Measurements from ENCODE around the gene HSFX1.
"Not testable (repeated sequence)": the region's sequence is repeated elsewhere in the genome, so short reads cannot be mapped to it uniquely, and the experiment has no call there.

HSFX1 gene, protein sequence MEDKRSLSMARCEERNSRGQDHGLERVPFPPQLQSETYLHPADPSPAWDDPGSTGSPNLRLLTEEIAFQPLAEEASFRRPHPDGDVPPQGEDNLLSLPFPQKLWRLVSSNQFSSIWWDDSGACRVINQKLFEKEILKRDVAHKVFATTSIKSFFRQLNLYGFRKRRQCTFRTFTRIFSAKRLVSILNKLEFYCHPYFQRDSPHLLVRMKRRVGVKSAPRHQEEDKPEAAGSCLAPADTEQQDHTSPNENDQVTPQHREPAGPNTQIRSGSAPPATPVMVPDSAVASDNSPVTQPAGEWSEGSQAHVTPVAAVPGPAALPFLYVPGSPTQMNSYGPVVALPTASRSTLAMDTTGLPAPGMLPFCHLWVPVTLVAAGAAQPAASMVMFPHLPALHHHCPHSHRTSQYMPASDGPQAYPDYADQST

DNA sequence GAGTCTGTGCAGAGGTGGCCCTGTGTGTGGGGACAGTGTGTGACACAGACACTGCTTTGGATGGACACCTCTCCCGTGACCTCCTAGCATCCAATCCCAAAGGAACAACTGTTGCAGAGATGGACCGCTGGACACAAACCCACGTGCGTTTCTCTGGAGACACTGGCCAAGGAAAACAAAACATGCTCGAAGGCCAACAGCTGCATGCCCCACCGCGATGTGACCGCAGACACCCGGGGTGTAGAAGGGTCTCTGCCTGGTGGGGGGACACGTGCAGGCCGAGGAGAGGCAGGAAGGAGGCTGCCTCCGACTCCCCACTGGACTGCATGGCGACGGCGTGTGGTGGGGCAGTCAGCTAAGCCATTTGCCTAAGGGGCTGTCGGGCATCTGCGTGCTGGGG lies at the start of gene HSFX1:
HSFX1 (plus strand) TSS at position 301 of the 400 bp plus-strand sequence. CDS start 614 bp downstream, outside the sequence.
- not testable (repeated sequence) for DNase-seq

DNA sequence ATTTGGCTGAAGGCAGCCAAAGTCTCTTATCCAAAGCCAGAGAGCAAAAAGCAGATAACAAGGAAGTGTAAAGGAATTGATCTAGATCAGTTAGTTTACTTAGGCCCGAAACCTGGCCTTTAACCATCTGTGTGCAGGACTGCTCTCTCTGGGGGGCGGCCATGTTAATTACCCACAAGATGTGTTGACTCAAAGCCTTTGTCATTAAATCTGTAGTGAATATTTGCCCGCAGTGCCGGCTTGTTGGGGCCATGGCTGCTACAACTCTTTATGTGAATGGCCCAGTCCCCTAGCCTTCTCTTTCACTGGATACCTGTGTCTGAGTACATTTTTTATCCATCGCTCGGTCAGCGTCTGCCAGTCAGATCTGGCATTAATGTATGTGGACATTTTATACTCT lies 46.6 kb upstream of the HSFX1 start:
- not testable (repeated sequence) for DNase-seq

DNA sequence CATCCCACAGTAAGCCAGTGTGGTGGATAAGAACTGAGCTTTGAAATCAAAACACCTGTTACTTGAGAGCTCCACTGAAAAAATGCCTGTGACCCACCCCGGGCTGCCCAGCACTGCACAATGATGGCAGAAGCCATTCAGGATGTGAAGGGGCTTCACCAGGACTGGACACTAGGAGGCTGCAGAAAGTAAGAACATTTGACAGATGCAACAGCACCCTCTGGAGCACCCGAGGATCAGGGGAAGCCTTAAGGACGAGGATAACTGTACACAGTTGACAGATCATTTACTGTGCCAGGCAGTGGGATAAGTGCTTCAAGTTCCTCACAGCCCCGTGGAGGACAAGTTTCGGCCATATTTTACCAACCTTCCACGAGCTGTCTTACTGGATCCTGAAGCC lies 31.6 kb upstream of the HSFX1 start:
- not testable (repeated sequence) for DNase-seq

DNA sequence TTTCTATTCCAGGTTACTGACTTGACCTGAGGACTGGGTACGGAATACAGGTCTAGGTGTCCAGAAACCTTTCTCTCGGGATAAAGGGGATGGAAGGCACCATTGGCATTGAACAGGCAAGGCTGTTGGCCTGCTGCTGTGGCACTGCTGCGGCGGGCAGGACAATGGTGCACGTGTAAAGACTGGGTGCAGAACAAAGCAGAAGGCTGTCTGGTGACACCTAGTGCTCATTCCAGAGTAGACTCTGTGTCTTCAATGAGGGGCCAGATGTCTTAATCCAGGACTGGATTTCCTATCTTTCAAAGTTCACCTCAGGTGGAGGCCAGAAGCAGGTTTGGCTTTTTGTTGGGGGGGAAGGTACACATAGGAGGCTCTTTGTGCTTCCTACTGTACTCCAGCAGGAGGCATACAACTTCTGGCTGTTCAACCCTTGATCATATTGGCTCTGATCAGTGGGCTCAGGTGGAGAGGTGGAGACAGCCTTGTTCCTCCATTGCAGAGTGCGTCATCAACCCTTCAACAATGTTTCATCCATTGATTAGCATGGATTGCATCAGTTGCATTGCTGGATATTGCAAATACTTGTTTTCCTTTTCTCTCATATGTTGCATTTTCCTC lies 27.4 kb upstream of the HSFX1 start:
- DNase-seq: not testable (repeated sequence)

DNA sequence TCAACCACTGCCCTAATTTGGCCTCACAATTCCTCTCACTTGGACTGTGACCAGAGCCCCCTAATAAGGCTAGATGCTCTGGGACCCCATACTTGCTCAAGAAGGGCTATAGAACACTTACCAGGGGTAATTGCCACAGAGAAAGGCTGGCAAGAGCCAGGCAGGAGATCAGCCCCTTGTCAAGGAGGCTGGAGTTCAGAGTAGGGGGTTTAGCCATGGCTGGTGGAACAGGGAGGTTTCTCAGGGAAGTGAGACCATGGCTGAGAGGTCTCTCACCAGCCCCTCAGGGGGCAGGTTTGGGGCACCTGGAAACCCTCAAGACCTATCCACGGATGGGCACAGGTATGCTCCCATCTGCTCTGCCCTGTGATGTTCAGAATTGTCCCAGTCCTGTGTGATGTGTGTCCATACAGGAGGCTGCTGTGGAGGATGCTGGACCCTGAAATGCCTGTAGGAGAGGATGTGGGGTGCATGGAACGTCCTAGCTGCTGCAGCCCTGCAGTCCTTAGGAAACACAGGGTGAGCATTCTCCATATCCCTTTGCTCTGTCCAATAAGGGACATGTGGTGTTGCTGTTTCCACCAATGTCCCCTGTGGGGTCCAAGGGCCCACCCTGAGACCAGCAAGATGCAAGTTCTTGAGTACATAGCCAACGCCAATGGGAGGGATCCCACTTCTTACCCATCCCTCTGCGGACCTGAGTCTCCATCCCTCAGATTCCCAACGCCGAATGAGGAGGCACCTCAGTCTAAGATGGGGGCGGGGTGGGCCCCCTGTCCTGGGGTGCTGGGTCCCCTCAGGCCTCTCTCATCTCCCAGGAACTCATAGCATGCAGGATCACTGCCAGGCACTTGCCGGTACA lies 16.4 kb upstream of the HSFX1 start:
- no peak for DNase-seq

DNA sequence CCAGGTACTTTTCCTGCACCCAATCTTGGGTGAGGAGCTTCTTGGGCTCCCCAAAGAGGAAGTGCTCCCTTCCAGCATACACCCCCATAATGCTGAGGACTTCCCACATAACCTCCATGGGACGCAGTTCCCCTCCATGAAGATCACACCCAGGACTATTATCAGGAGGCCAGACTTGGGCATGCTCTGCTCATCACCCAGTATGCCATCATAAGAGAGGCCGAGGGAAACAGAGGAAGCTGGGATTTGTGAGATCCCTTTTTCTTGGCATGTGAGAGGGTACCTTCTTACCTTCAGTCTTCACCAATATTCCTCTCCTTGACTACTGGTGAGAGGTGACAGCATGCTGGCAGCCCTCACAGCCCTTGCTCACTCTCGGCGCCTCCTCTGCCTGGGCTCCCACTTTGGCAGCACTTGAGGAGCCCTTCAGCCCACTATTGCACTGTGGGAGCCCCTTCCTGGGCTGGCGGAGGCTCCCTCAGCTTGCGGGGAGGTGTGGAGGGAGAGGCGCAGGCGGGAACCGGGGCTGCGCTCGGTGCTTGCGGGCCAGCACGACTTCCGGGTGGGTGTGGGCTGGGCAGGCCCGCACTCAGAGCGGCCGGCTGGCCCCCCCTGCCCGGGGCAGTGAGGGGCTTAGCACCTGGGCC lies 15.7 kb upstream of the HSFX1 start:
- DNase-seq: no peak

DNA sequence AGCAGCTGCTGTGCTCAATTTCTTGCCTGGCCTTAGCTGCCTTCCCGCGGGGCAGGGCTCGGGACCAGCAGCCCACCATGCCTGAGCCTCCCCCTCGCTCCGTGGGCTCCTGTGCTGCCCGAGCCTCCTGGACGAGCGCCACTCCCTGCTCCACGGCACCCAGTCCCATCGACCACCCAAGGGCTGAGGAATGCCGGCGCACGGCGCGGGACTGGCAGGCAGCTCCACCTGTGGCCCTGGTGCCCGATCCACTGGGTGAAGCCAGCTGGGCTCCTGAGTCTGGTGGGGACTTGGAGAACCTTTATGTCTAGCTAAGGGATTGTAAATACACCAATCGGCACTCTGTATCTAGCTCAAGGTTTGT lies 15.2 kb upstream of the HSFX1 start:
- not testable (repeated sequence) for DNase-seq

DNA sequence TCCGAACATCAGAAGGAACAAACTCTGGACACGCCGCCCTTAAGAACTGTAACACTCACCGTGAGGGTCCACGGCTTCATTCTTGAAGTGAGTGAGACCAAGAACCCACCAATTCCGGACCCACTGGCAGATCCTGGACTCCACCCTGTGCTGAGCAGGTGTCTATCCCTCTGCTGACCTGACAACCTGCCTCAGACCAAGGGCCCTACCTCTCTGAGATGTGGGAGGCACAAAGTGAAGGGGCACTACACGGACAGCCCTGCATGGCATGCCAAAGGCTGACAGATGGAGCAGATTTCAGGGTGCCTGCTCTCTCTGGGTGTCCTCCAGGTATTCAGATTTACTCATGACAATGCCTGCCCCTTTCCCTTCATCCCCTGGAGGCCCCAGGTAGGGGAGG lies 14.0 kb upstream of the HSFX1 start:
- DNase-seq: no peak

DNA sequence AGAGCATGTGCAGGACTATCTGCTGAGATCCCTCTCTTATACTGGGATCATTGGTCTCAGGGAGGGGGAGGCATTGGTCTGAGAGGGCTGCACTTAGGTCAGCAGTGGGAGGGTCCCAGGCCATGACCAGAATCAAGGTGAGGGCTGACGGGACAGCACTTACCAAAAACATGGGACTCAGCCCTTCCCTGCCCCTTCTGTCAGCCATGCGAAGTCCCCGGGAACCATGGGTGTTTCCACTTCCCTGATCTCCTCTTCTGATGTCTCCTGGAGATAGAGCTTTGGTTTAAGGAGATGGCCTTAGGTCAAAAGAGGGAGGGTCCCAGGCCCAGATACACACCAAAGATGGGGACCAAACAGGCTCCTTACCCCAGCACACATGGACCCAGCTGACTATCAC lies 12.9 kb upstream of the HSFX1 start:
- no peak for DNase-seq

DNA sequence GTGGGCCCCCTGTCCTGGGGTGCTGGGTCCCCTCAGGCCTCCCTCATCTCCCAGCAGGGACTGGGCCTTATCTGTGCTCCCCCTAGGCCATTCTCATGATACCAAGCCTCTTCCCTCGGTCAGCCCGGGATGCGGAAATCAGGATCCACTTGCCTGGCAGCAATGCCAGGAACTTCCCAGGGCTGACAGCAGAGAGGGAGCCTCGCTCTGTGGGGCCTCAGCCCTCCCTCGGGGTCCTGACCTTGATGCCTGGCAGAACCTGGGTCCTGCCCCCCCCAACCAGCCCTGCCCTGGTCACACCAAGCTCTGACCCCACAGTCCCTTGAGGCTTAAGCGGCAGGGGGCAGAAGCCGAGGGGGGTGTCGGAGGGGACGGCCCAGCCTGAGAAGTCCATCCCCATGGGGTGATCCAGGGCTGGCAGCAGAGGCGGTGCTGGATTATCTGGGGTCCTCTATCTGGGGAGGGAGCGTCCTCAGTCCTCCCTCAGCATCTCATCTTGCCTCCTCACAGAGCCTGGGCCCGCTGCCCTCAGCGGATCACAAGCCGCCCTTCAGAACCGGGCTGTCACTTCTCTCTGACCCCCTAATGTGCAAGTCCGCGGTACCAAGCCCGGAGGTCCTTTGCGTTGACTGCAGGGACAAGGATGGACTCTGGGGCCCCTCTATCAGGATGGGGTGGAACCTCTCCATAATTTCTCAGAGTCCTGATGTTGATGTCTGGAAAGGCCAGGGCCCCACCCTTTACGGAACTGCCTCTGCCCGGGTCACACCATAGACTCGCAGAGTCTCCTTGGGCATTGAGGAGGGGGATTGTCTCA lies 11.8 kb upstream of the HSFX1 start:
- DNase-seq: not testable (repeated sequence)

DNA sequence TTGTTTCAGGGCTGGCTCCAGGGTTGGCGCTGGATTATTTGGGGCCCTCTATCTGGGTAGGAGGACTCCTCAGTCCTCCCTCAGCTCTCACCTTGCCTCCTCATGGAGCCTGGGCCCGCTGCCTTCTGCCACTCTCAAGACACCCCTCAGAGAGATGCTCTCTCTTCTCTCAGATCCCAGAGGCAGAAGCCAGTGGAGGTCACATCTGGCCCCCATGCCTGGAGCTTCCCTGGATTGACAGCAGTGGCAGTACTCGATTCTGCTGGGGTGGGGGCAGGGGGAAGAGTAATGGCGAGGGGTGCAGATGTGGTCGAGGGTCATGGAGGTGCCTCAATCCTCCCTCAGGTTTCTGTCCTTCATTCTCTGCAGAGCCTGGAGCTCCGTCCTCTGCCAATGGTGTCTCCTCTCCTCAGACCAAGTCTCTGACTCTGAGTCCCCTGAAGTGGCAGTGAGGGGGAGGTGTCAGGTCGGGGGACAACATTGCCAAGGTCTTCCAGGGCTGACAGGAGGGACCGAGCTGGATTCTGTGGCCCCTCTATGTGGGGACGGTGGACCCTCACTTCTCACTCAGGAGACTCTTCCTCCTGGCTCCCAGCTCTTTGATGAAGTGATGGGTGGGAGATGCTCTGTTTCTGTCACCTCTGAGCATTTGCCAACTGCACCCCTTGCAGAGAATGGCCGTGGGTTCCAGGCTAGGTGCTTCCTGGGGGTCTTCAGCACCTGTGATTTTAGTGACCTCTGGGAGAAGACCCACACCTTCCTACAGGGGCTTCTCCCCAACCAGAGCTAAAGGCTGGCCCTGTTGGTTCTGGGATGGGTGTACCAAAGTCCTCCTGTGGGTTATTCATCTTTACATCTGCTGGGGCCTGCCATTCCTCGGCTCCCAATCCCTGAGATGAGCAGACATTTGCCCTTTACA lies 10.9 kb upstream of the HSFX1 start:
- no peak for DNase-seq

DNA sequence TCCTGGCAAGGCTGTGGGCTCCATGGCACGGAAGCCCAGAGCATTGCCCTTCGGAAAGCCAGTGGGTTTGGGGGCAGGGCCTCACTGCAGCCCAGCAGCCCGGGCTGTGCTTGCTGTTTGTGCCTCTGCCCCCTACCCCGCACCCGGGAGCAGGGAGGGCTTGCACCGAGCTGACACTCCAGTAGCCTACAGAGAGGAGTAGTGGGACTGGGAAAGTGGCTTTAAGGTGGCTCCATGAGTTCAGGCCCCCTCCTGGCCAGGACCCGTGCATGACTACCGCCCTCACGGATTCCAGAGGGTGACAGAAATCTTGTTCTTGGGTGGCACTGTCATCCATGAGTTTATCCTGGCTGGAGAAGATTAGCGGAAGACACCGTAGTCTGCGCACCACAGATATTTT lies 3.5 kb upstream of the HSFX1 start:
- DNase-seq: not testable (repeated sequence)

DNA sequence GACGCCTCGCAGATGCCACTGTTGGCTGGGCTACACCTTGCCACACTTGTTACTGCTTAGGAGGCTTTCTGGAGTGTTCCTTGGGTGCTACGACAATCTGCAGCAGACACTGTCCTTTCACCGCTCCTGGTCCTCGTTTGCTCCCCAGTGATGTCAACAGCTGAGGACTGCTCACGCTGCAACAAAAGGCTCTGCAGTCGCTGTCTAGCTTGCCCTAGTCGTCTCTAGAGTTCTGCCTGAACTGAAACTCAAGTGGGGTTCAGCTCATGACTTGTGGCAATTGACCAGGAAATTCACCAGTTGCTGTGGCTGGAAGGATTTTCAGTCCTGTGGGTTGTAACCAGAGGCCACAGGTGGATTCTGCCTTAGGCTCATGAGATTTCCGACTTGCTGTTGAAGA lies 842 bp upstream of the HSFX1 start:
- not testable (repeated sequence) for DNase-seq

DNA sequence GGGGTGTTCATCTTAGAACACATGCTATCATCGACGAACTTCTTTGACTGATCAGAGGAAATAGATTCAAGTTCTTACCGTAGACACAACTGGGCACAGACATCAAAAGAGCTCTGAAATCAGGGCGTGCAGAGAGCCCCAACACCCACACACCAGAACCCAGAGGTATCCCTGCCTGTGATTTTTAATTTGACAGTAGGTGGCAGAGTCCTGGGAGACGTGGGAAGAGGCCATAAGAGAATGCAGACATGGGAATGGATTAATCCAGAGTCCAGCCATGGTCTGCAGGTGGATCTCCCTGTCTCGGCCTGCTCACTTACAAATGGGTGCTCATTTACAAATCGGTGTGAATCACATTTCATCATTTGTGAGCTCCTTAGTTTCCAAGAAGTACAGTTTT lies 4.1 kb downstream of the HSFX1 start:
- not testable (repeated sequence) for DNase-seq

DNA sequence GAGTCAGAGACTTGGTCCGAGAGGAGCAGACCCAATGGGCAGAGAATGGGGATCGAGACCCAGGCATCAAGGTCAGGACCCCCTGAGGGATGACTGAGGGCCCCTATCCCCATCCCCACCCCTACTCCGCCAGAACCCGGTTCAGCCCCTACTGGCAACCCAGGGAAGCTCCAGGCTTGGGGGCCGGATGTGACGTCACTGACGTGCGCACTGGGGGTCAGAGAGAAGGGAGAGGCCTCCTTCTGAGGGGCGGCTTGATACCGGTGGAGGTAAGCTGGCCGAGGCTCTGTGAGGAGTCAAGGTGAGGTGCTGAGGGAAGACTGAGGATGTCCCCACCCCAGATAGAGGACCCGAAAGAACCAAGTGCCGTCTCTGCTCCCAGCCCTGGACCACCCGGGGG lies 7.9 kb downstream of the HSFX1 start, which contains the start of gene MAGEA9:
MAGEA9 (plus strand) TSS at position 204 of the 400 bp plus-strand sequence. CDS start 4,281 bp downstream, outside the sequence.
- DNase-seq: not testable (repeated sequence)

DNA sequence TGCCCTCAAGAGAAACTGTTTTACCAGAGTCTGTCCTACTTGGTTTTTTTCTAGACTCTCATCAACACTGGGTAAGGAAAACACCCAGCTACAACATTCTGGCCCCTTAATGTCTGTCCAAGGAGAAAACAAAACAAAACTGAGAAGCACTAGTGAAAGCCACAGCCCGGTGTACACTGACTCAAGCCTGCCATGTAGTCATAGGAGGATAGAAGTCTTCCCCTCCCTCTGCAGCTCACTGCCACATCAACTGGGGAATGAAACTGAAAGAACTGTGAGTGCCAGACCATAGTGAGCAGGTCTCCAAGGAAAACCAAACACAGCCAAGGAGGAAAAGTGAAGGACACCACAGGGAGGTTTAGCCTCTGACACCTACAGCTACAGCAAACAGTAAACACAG lies 21.7 kb downstream of the HSFX1 start:
- DNase-seq: not testable (repeated sequence)

DNA sequence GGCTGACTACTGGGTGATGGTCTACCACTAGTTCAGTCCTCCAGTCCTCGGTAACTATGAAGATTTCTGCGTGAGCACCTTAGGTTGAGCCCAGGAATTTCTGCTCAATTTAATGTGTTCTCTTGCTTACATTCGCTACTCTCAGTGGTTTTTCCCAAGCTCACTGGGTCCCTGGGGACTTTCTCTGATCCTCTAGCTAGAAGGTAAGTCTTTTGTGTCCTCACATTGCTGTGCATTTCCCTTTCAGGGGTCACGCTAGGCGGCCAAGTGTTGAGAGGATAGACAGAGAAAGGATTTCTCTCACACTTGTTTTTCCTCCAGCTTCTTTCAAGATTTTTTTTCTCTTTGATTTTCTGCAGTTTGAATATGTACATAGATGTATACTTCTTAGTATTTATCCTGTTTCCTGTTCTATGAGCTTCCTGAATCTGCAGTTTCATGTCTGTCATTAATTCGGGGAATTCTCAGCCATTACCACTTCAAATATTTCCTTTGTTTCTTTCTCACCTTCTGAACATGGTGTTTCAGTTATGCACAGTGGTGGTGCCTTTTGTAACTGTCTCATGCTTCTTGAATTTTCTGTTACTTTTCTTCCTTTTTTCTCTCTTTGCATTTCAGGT lies 25.3 kb downstream of the HSFX1 start:
- no peak for DNase-seq

DNA sequence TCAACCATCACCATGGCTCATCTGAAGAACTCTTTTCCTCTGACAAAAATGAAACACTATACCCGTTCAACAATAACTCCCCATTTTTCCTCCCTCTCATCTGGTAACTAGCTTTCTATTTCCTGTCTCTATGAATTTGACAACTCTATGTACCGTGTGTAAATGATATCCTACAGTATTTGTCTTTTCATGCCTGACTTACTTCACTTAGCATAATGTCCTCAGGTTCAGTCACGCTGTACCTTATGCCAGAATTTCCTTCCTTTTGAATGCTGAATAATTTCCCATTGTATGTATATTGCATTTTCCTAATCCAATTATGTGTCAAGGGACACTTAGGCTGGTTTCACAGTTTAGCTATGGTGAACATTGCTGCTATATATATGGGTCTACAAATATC lies 26.1 kb downstream of the HSFX1 start:
- no peak for DNase-seq

DNA sequence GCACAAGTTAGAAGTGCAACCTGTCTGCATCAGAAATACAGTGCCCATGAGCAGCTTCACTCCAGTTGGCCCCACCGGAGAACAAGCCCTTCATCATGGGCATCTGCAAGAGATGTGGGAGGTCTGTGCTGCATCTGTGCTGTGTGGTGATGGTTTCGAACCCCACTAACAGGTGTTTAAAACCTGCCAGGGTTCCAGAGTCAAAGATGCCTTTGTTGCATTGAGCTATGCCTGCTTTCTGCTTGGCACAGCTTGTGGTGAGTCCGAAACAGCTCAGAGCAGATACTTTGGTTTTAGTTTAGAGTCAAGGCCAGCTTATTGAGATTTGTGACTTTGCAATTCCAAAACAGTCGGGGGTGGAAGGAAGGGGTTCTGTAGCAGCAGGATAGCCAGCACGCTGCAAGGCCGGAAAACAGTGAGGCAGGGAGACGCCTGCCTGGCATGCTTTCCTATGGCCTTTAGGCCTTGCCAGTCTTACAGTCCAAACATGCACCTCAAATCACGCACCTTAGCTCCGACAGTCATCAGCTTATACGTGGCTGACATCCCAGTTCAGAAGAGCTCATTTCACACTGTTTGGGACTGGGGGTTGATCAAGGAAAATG lies 29.7 kb downstream of the HSFX1 start:
- no peak for DNase-seq

DNA sequence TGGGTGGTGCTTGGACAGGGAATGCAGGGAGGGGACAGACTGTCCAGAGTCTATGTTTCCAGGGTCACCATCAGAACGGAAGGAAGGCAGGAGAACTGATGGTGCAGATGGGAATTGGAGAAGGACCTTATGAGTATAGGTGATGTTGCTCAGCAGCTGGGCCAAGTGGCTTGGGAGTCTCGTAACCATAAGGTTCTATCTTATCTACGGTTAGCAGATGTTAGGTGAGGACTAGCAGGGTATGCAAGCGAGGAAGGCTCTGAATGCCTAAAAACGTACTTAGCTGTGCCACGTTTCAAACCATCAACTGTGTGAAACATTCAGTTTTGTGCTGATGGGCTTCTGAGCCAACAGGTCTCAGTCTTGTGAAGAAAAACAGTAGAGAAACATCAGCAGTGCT lies 30.2 kb downstream of the HSFX1 start:
- peak; percentile 4 for DNase-seq
